Sigmoid colon (tissue), 4 donors: Measurements from ENCODE around the gene PROK1.

Experiments
- CTCF ChIP-seq, 4 experiments: fragments of 450-650 bp in 3 of 4; fragments of 200-600 bp in 1 of 4; IDR thresholded peaks; one replicate each; pipeline ENCODE4 v1.5.1; 2016 to 2019; ENCODE audit warnings: antibody characterized with exemption in 4 of 4, mild to moderate bottlenecking in 3 of 4, moderate library complexity in 2 of 4
- POLR2A ChIP-seq, 2 donors: fragments of 450-650 bp; IDR thresholded peaks; one replicate each; pipeline ENCODE4 v1.6.1; 2016; ENCODE audit warnings: antibody characterized with exemption in 2 of 2, mild to moderate bottlenecking in 2 of 2, moderate library complexity in 2 of 2
- POLR2AphosphoS5 ChIP-seq, 4 donors: sonication (generic); formaldehyde crosslinking; IDR thresholded peaks; one replicate each; pipeline ENCODE4 v1.6.1; 2017; ENCODE audit warnings: antibody characterized with exemption in 4 of 4

GRCh38 chr1:110481968-110482623 is 31.1 kb downstream of the PROK1 start:
- no peak for TF ChIP-seq POLR2A (IDR thresholded peaks at IDR 0.05)
- no peak for TF ChIP-seq CTCF (IDR thresholded peaks at IDR 0.05)
- TF ChIP-seq POLR2AphosphoS5 (IDR thresholded peaks at IDR 0.05) = no peak
